Endothelial cell of umbilical vein (primary cell): ENCODE results near the gene SCIMP. TPM values are rescaled to one million over a fixed set of nuclear protein-coding genes. Genes with fewer than 3 reads are reported as not detected.

Experiments
- BruUV-seq: library from RNA; stranded (reverse); fragments of 400-500 nt; replicated peaks from 2 replicates; lab custom pipeline; 2021; lab: Mats Ljungman, UMichigan
- CTCF ChIA-PET: fragments of 300-600, 350-600 bp; sonication (Branson Sonifier 250); formaldehyde crosslinking; loops from one replicate; lab custom pipeline; 2021; ENCODE audit warnings: antibody characterized with exemption, inconsistent platforms; lab: Charles Lee
- POLR2A ChIA-PET: fragments of 300-600, 350-600 bp; sonication (Branson Sonifier 250); formaldehyde crosslinking; loops from one replicate; lab custom pipeline; 2021; ENCODE audit warnings: antibody characterized with exemption, inconsistent platforms; lab: Charles Lee
- DNase-seq: peaks from one replicate; pipeline ENCODE4 v3.0.0-alpha.2; 2011; ENCODE audit warnings: low read depth, low spot score
- FAIRE-seq: peaks from 2 replicates; lab custom pipeline; 2011; peaks lifted over from hg19 to GRCh38; lab: Jason Lieb, UNC
- H2AFZ ChIP-seq: 2 replicates; pipeline ENCODE4 v1.6.0; 2012; ENCODE audit warnings: low read depth, low read length, control low read depth, inconsistent platforms
- H3K27ac ChIP-seq: 2 replicates; pipeline ENCODE4 v1.5.1; 2011; ENCODE audit warnings: low read depth, mild to moderate bottlenecking, control low read depth, low read length, moderate library complexity; ENCODE audit not compliant: insufficient read depth
- H3K27me3 ChIP-seq, 2 experiments: 2 replicates each; pipeline versions ENCODE4 v1.6.0 to v1.6.1; 2011; ENCODE audit warnings: low read length in 2 of 2, mixed read lengths in 1 of 2; ENCODE audit not compliant: control insufficient read depth in 2 of 2, insufficient read depth in 2 of 2
- H3K36me3 ChIP-seq, 2 experiments: 2 replicates in 1 of 2; 3 replicates in 1 of 2; pipeline ENCODE4 v1.5.1; 2011; ENCODE audit warnings: low read length in 2 of 2, mild to moderate bottlenecking in 1 of 2, moderate library complexity in 1 of 2; ENCODE audit not compliant: control insufficient read depth in 2 of 2, insufficient read depth in 2 of 2; ENCODE audit errors: extremely low read depth in 1 of 2
- H3K4me1 ChIP-seq: 3 replicates; pipeline ENCODE4 v1.5.1; 2011; ENCODE audit warnings: mild to moderate bottlenecking, low read length; ENCODE audit not compliant: control insufficient read depth, insufficient read depth; ENCODE audit errors: extremely low read depth
- H3K4me2 ChIP-seq: 2 replicates; pipeline ENCODE4 v1.6.1; 2011; ENCODE audit warnings: low read length, control low read depth, mixed read lengths; ENCODE audit not compliant: insufficient read depth
- H3K4me3 ChIP-seq, 3 experiments: fragments of 200-600 bp in 1 of 3; sonication (generic), shearing (Covaris generic) in 1 of 3; replicated peaks in 1 of 3; 2 replicates each; pipeline ENCODE4 v1.5.1; 2011 to 2016; ENCODE audit warnings: control low read depth in 3 of 3, low read length in 3 of 3, mild to moderate bottlenecking in 2 of 3, inconsistent platforms in 1 of 3, low read depth in 1 of 3, moderate library complexity in 1 of 3; ENCODE audit not compliant: insufficient read depth in 1 of 3
- H3K79me2 ChIP-seq: 2 replicates; pipeline ENCODE4 v1.6.0; 2012; ENCODE audit warnings: low read length, inconsistent platforms; ENCODE audit not compliant: control insufficient read depth, insufficient read depth
- H3K9ac ChIP-seq: replicated peaks from 2 replicates; pipeline ENCODE3; 2011; ENCODE audit warnings: low read length, control low read depth; ENCODE audit not compliant: insufficient read depth; ENCODE audit errors: extremely low read depth
- H3K9me1 ChIP-seq: replicated peaks from 3 replicates; pipeline ENCODE4 v1.6.0; 2011; ENCODE audit warnings: mild to moderate bottlenecking, low read length; ENCODE audit not compliant: control insufficient read depth, insufficient read depth; ENCODE audit errors: extremely low read depth
- H3K9me3 ChIP-seq: replicated peaks from 2 replicates; pipeline ENCODE4 v1.5.1; 2012; ENCODE audit warnings: low read length, inconsistent platforms; ENCODE audit not compliant: control insufficient read depth, insufficient read depth
- H4K20me1 ChIP-seq: replicated peaks from 2 replicates; pipeline ENCODE3; 2011; ENCODE audit warnings: mild to moderate bottlenecking, low read length; ENCODE audit not compliant: control insufficient read depth, insufficient read depth; ENCODE audit errors: extremely low read depth
- CTCF ChIP-seq, 2 donors: IDR thresholded peaks; 1 replicate in 1 of 2; 2 replicates in 1 of 2; pipeline ENCODE4 v1.5.1; 2011; ENCODE audit warnings: low read length in 2 of 2, mild to moderate bottlenecking in 2 of 2, moderate library complexity in 2 of 2, control low read depth in 1 of 2, inconsistent platforms in 1 of 2, low read depth in 1 of 2; ENCODE audit not compliant: insufficient read depth in 1 of 2; ENCODE audit errors: extremely low read depth in 1 of 2
- EZH2 ChIP-seq: IDR thresholded peaks from 2 replicates; pipeline ENCODE4 v1.6.1; 2012; ENCODE audit warnings: borderline replicate concordance, low read depth, mild to moderate bottlenecking, moderate library complexity, low read length, inconsistent platforms; ENCODE audit not compliant: severe bottlenecking
- FOS ChIP-seq: IDR thresholded peaks from 2 replicates; pipeline ENCODE4 v1.6.1; 2011; ENCODE audit warnings: mild to moderate bottlenecking, low read length, moderate library complexity, borderline replicate concordance; ENCODE audit not compliant: insufficient read depth
- GATA2 ChIP-seq: IDR thresholded peaks from 2 replicates; pipeline ENCODE4 v1.7.0; 2011; ENCODE audit warnings: low read depth, mild to moderate bottlenecking, moderate library complexity, mixed read lengths, low read length; ENCODE audit not compliant: insufficient read length, insufficient read depth
- JUN ChIP-seq: IDR thresholded peaks from 2 replicates; pipeline ENCODE4 v1.6.1; 2011; ENCODE audit warnings: borderline replicate concordance, low read depth; ENCODE audit not compliant: insufficient read length, insufficient read depth
- POLR2A ChIP-seq: IDR thresholded peaks from 2 replicates; pipeline ENCODE4 v1.6.1; 2012; ENCODE audit warnings: low read depth, mild to moderate bottlenecking, control low read depth, low read length
- dilution Hi-C: fragments of 300-500 bp; cut with MboI; formaldehyde crosslinking; loops from one replicate; pipeline ENCODE4 v1.15.0; 2019; ENCODE audit warnings: low sequenced_read_pairs; ENCODE audit not compliant: extremely low pct_ligation_motif_present
- intact Hi-C: fragments of 100-400 bp; cut with micrococcal nuclease; formaldehyde crosslinking; loops from one replicate; pipeline ENCODE4 v1.10.0; 2022
- polyA plus RNA-seq, 4 experiments: library from polyadenylated mRNA; depleted of rRNA in 3 of 4; stranded (reverse) in 3 of 4; unstranded in 1 of 4; fragments of >200 nt; gene quantifications; 2 replicates each; pipeline versions ENCODE4 v1.2.1 to v1.2.3, GENCODE V29; 2011 to 2012; ENCODE audit warnings: missing spikeins in 1 of 4
- total RNA-seq: library from RNA; stranded (reverse); gene quantifications from 2 replicates; pipeline ENCODE4 v1.2.3, GENCODE V29; 2021
- TF ChIP-seq, protein P1 (sequence below): IDR thresholded peaks from 2 replicates; pipeline ENCODE4 v1.6.1; 2011; ENCODE audit not compliant: insufficient read depth, insufficient read length

Gene SCIMP
- total and polyA plus RNA-seq, 2 donors (not counting 3 experiments of a cell fraction or from before 2014, with no cell fraction given), result not detected

DNA sequence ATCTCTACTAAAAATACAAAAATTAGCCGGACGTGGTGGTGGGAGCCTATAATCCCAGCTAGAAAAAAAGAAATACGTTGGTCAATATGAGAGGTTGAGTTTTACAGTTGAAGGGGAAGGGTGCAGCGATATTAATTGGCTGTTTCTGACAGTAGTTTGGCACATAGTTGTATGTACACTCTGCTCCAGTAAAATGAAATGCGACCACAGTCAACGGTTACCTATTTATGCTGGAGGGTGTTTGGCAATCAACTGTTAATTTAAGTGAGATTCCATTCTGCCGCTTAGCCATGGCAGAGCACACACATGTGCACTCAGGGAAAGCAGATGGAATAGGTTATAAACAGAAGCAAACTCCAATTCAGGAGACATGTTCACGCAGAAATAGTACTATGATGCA lies 33.6 kb downstream of the SCIMP start:
- no peaks in the 10 kb centered on the region for H4K20me1 ChIP-seq
- no peak for FAIRE-seq
- dilution Hi-C loops (no loop called here), intact Hi-C loops (no loop called here)
- H3K9me1 ChIP-seq, result no peaks in the 10 kb centered on the region
- no TSS peak for BruUV-seq
- POLR2A ChIA-PET, result no interaction called here
- CTCF ChIA-PET, result interaction anchor here (0.8 kb wide), 1 partner anchor 107 kb away, joined by 3 read pairs; no protein-coding TSS in a partner anchor
- H3K4me2 ChIP-seq, result no peak overlapping the region
- H3K9me3 ChIP-seq, result no peaks in the 10 kb centered on the region
- no peak overlapping the region for H2AFZ ChIP-seq
- H3K36me3 ChIP-seq, result no peaks in the 10 kb centered on the region
- no peak for TF ChIP-seq POLR2A
- H3K27ac ChIP-seq, result no peak overlapping the region
- DNase-seq, result no peak
- no peak overlapping the region for H3K4me3 ChIP-seq
- no peaks in the 10 kb centered on the region for H3K79me2 ChIP-seq
- no peak overlapping the region for H3K9ac ChIP-seq
- no peaks in the 10 kb centered on the region for H3K27me3 ChIP-seq
- H3K4me1 ChIP-seq, result no peaks in the 10 kb centered on the region

DNA sequence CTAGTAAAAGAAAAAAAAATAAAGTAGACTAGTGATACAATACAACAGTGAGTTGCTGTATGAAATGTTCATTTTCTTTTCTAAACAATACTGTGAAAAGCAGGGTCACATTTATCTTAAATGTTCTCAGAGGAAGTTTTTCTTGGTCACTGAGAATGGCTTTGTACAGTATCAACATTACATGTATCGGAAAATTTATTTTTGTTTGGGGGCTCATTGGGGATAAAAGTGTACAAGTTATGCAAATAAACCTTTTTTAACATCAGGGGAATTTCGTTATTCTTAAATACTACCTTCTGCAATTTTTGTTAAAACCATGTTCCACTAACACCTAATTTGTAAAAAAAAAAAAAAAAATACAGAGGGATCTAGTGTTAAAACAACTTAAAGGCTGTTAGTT lies 34.3 kb downstream of the SCIMP start:
- POLR2A ChIA-PET, result no interaction called here
- TF ChIP-seq, protein P1, sequence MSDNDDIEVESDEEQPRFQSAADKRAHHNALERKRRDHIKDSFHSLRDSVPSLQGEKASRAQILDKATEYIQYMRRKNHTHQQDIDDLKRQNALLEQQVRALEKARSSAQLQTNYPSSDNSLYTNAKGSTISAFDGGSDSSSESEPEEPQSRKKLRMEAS, result no peak
- TF ChIP-seq EZH2 (no peak), FOS (no peak), GATA2 (no peak), POLR2A (no peak), JUN (no peak), CTCF (IDR thresholded peaks at IDR 0.05; ENCODE audit: extremely low read depth in 1 of 2, insufficient read depth in 1 of 2, low read depth in 1 of 2, low read length in 2 of 2) (no peak)
- Histone ChIP-seq H3K9ac (no peak overlapping the region), H3K4me3 (no peak overlapping the region), H3K27ac (no peak overlapping the region), H3K79me2 (no peaks in the 10 kb centered on the region), H3K9me1 (no peaks in the 10 kb centered on the region), H4K20me1 (no peaks in the 10 kb centered on the region), H3K36me3 (no peaks in the 10 kb centered on the region), H2AFZ (no peak overlapping the region), H3K4me2 (no peak overlapping the region), H3K9me3 (no peaks in the 10 kb centered on the region), H3K27me3 (no peaks in the 10 kb centered on the region), H3K4me1 (no peaks in the 10 kb centered on the region)
- dilution Hi-C loops (no loop called here), intact Hi-C loops (no loop called here)
- FAIRE-seq, result no peak
- CTCF ChIA-PET, result interaction anchor here (0.8 kb wide), 1 partner anchor 107 kb away, joined by 3 read pairs; no protein-coding TSS in a partner anchor
- BruUV-seq, result no TSS peak
- DNase-seq, result no peak
